Astrocyte (in vitro differentiated cells and primary cell): ENCODE data around the gene NUP93. TPM values are rescaled to one million over a fixed set of nuclear protein-coding genes. Genes with fewer than 3 reads are reported as not detected.

Experiments used
- DNase-seq: peaks from one replicate; pipeline ENCODE4 v3.0.0-alpha.2; 2010; ENCODE audit warnings: low read depth
- FAIRE-seq: peaks from 2 replicates; lab custom pipeline; 2011; peaks lifted over from hg19 to GRCh38; lab: Jason Lieb, UNC
- H2AFZ ChIP-seq: 2 replicates; pipeline ENCODE4 v1.6.0; 2012; ENCODE audit warnings: low read depth, low read length, inconsistent platforms
- H3K27ac ChIP-seq: 2 replicates; pipeline ENCODE4 v1.5.1; 2011; ENCODE audit warnings: low read depth, low read length, inconsistent platforms
- H3K27me3 ChIP-seq: 2 replicates; pipeline ENCODE4 v1.6.0; 2011; ENCODE audit warnings: low read length, inconsistent platforms; ENCODE audit not compliant: insufficient read depth
- H3K36me3 ChIP-seq: 2 replicates; pipeline ENCODE4 v1.5.1; 2011; ENCODE audit warnings: low read length, inconsistent platforms; ENCODE audit not compliant: insufficient read depth
- H3K4me1 ChIP-seq: 2 replicates; pipeline ENCODE4 v1.5.1; 2011; ENCODE audit warnings: low read length, inconsistent platforms; ENCODE audit not compliant: insufficient read depth
- H3K4me2 ChIP-seq: 2 replicates; pipeline ENCODE4 v1.6.0; 2012; ENCODE audit warnings: low read length, inconsistent platforms
- H3K4me3 ChIP-seq: 2 replicates; pipeline ENCODE4 v1.5.1; 2011; ENCODE audit warnings: low read depth, mild to moderate bottlenecking, low read length, inconsistent platforms; ENCODE audit not compliant: insufficient read depth
- H3K79me2 ChIP-seq: 2 replicates; pipeline ENCODE4 v1.6.0; 2012; ENCODE audit warnings: mild to moderate bottlenecking, low read length, inconsistent platforms; ENCODE audit not compliant: insufficient read depth
- H3K9ac ChIP-seq: 2 replicates; pipeline ENCODE4 v1.6.0; 2012; ENCODE audit warnings: mild to moderate bottlenecking, low read length, inconsistent platforms
- H3K9me3 ChIP-seq: 2 replicates; pipeline ENCODE4 v1.5.1; 2012; ENCODE audit warnings: low read depth, mild to moderate bottlenecking, low read length, inconsistent platforms; ENCODE audit not compliant: insufficient read depth
- H4K20me1 ChIP-seq: 2 replicates; pipeline ENCODE4 v1.6.0; 2012; ENCODE audit warnings: low read length, inconsistent platforms; ENCODE audit not compliant: insufficient read depth
- H3K27ac Mint-ChIP-seq: one replicate; pipeline ENCODE4 v1.8.0; 2021; ENCODE audit warnings: mild to moderate bottlenecking, mixed read lengths; ENCODE audit not compliant: unreplicated experiment
- H3K27me3 Mint-ChIP-seq: one replicate; pipeline ENCODE4 v1.8.0; 2021; ENCODE audit warnings: low read depth, mixed read lengths; ENCODE audit not compliant: unreplicated experiment
- H3K36me3 Mint-ChIP-seq: one replicate; pipeline ENCODE4 v1.8.0; 2021; ENCODE audit warnings: low read depth, mixed read lengths; ENCODE audit not compliant: unreplicated experiment
- H3K4me1 Mint-ChIP-seq: one replicate; pipeline ENCODE4 v1.8.0; 2021; ENCODE audit warnings: low read depth, mixed read lengths; ENCODE audit not compliant: unreplicated experiment
- H3K4me3 Mint-ChIP-seq: one replicate; pipeline ENCODE4 v1.8.0; 2021; ENCODE audit warnings: mild to moderate bottlenecking, moderate library complexity, mixed read lengths; ENCODE audit not compliant: unreplicated experiment
- H3K9me3 Mint-ChIP-seq: one replicate; pipeline ENCODE4 v1.8.0; 2021; ENCODE audit warnings: mild to moderate bottlenecking, mixed read lengths; ENCODE audit not compliant: unreplicated experiment
- CTCF ChIP-seq: IDR thresholded peaks from 2 replicates; pipeline ENCODE4 v1.5.1; 2011; ENCODE audit warnings: low read depth, mild to moderate bottlenecking, inconsistent platforms, low read length, moderate library complexity; ENCODE audit not compliant: insufficient read depth
- EZH2 ChIP-seq: IDR thresholded peaks from 2 replicates; pipeline ENCODE4 v1.6.1; 2012; ENCODE audit warnings: mild to moderate bottlenecking, low read length, inconsistent platforms; ENCODE audit not compliant: insufficient read depth
- total RNA-seq: library from RNA; stranded (reverse); gene quantifications from 2 replicates; pipeline ENCODE4 v1.2.1, GENCODE V29; 2021

The NUP93 gene
- total RNA-seq, 1 donor from 2014 or later, result 89.3 TPM

- Histone ChIP-seq H3K9ac (no peak overlapping the region), H3K4me3 (no peak overlapping the region), H3K36me3 (no peaks in the 10 kb centered on the region), H3K9me3 (no peaks in the 10 kb centered on the region), H3K4me1 (no peaks in the 10 kb centered on the region), H3K79me2 (no peaks in the 10 kb centered on the region), H2AFZ (no peak overlapping the region), H3K27ac (no peak overlapping the region), H3K27me3 (no peaks in the 10 kb centered on the region), H3K4me2 (no peak overlapping the region), H4K20me1 (no peaks in the 10 kb centered on the region)
- no peak for TF ChIP-seq EZH2
- no peak for TF ChIP-seq CTCF
- Mint-ChIP-seq H3K27me3 (peaks cover 19% of the 10 kb centered on the region), H3K36me3 (peaks cover 1% of the 10 kb centered on the region), H3K4me1 (no peaks in the 10 kb centered on the region), H3K4me3 (no peak overlapping the region), H3K9me3 (peaks cover 5% of the 10 kb centered on the region), H3K27ac (no peak overlapping the region)
- DNase-seq (no peak), FAIRE-seq (no peak)
These were observed 7.6 kb upstream of the NUP93 start for GRCh38 chr16:56722200-56722842.

GRCh38 chr16:56724191-56724590 is 5.7 kb upstream of the NUP93 start:
- Histone ChIP-seq H3K9ac (no peak overlapping the region), H4K20me1 (no peaks in the 10 kb centered on the region), H3K9me3 (no peaks in the 10 kb centered on the region), H3K36me3 (no peaks in the 10 kb centered on the region), H3K27me3 (no peaks in the 10 kb centered on the region), H3K4me1 (peaks cover 2% of the 10 kb centered on the region), H3K27ac (no peak overlapping the region), H3K79me2 (no peaks in the 10 kb centered on the region), H2AFZ (no peak overlapping the region), H3K4me2 (no peak overlapping the region), H3K4me3 (no peak overlapping the region)
- FAIRE-seq (no peak), DNase-seq (no peak)
- TF ChIP-seq EZH2 (no peak), CTCF (no peak)
- H3K27me3 Mint-ChIP-seq, result peaks cover 19% of the 10 kb centered on the region
- H3K4me3 Mint-ChIP-seq, result no peak overlapping the region
- H3K4me1 Mint-ChIP-seq, result peaks cover 6% of the 10 kb centered on the region
- H3K27ac Mint-ChIP-seq, result no peak overlapping the region
- peaks cover 5% of the 10 kb centered on the region for H3K9me3 Mint-ChIP-seq
- H3K36me3 Mint-ChIP-seq, result peaks cover 1% of the 10 kb centered on the region

GRCh38 chr16:56726283-56726682 is 3.6 kb upstream of the NUP93 start:
- H4K20me1 ChIP-seq, result peaks cover 4% of the 10 kb centered on the region
- no peak for TF ChIP-seq EZH2
- no peaks in the 10 kb centered on the region for H3K27me3 ChIP-seq
- no peak for DNase-seq
- H3K4me3 Mint-ChIP-seq, result no peak overlapping the region
- no peak for FAIRE-seq
- H3K27ac ChIP-seq, result no peak overlapping the region
- peaks cover 13% of the 10 kb centered on the region for H3K4me1 Mint-ChIP-seq
- H3K36me3 ChIP-seq, result no peaks in the 10 kb centered on the region
- no peak overlapping the region for H3K9ac ChIP-seq
- H3K9me3 ChIP-seq, result no peaks in the 10 kb centered on the region
- H3K27me3 Mint-ChIP-seq, result peaks cover 14% of the 10 kb centered on the region
- H3K9me3 Mint-ChIP-seq, result peaks cover 5% of the 10 kb centered on the region
- no peak overlapping the region for H3K4me2 ChIP-seq
- peaks cover 14% of the 10 kb centered on the region for H3K79me2 ChIP-seq
- no peak overlapping the region for H2AFZ ChIP-seq
- H3K27ac Mint-ChIP-seq, result no peak overlapping the region
- peaks cover 1% of the 10 kb centered on the region for H3K36me3 Mint-ChIP-seq
- peaks cover 13% of the 10 kb centered on the region for H3K4me1 ChIP-seq
- H3K4me3 ChIP-seq, result no peak overlapping the region
